SHP77 treated with DMSO at 0.1 percent for 48 hours (cell line): Measurements from ENCODE around the gene CNIH2.
"Not testable (repeated sequence)": the region's sequence is repeated elsewhere in the genome, so short reads cannot be mapped to it uniquely, and the experiment has no call there.

ENCODE experiments used
- DNase-seq: peaks from one replicate; lab custom pipeline; 2025; lab: John Stamatoyannopoulos, UW

The CNIH2 gene

DNA sequence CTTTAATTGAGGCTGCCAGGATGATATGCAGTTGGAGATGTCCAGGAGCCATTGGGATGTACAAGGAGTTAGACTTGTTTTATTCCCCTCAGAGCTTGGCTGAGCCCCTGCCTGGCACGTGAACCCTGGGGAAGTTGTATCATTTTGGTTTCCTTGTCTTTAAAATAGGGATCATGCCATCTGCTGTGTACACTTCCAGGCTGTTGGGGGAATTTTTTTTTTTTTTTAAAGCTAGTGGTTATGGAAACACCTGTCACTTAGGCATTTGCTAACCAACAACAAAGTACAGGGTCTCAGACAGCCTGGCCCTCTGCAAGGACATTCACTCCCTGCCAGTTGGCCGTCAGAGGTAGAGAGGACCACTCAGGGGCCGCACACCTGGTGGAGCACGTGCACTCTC lies 18.0 kb upstream of the CNIH2 start:
- no peak for DNase-seq

DNA sequence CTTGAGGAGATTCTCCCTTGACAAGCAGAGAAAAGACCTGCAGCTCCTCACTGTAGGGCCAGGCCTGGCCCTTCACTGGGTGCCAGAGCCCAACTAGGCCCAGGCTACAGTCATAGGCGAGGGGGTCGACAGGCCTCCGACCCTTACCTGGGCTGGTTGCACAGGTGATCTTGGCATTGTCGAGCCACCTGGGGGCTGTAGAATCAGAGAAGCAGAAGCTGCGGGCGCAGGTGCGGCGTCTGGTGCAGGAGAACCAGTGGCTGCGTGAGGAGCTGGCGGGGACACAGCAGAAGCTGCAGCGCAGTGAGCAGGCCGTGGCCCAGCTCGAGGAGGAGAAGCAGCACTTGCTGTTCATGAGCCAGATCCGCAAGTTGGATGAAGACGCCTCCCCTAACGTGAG lies 16.4 kb upstream of the CNIH2 start:
- DNase-seq: no peak

DNA sequence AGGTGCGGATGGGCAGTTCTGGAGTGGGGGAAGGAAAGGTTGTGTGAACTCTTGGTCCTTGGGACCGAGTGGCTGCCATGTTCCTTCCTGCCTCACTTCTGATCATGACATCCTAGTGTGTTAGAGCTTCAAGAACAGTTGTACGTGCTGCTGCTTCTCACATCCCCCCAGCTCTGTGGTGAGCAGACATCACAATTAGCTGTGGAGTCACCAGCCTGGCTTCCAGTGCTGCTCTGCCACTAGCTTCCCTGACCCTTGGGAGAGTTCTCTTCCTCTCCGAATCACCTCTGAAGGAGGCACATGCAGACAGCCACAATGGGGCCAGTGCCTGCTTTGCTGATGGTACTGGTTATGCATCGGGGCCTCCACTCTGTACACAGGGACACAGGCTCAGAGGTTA lies 15.8 kb upstream of the CNIH2 start:
- no peak for DNase-seq

GRCh38 chr11:66262696-66263095 lies 15.3 kb upstream of the CNIH2 start:
- no peak for DNase-seq

DNA sequence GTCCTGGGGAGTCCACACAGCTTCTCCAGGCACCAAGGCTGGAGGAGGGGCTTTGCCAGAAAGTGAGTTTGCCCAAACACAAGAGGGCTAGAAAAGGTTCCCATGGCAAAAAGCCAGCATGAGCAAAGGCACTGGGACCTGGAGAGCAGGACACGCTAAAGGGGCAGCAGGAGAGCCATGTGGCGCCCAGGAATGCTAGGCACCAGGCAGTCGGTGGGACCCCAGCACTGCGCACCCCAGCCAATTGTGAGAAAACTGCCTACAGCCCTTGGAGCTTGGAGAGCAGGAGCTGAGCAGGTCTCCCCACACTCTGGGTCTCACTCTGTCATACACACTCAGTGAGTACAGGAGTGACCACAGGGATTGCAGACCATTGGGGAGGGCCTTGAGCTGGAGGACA lies 14.7 kb upstream of the CNIH2 start:
- DNase-seq: no peak

GRCh38 chr11:66263785-66264184 lies 14.2 kb upstream of the CNIH2 start:
- no peak for DNase-seq

DNA sequence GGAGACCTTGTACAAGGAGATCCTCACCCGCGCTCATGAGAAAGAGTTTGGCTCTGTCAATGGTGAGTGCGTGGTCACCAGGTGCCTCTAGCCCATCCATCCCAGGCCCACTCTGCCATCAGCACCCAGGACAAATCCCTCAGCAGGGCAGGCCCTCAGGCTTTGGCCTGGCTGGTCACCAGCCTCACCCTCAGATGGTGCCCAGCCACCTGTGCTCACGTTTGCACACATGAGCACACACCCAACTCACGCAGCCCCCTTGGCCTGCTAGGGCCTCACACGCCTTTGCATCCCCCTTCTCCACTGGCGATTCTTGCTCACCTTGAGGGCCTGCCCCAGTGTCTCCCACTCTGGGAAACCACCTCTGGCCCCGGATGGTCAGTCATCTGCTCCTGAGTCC lies 13.6 kb upstream of the CNIH2 start:
- DNase-seq: no peak

GRCh38 chr11:66264914-66265313 lies 13.1 kb upstream of the CNIH2 start:
- no peak for DNase-seq

DNA sequence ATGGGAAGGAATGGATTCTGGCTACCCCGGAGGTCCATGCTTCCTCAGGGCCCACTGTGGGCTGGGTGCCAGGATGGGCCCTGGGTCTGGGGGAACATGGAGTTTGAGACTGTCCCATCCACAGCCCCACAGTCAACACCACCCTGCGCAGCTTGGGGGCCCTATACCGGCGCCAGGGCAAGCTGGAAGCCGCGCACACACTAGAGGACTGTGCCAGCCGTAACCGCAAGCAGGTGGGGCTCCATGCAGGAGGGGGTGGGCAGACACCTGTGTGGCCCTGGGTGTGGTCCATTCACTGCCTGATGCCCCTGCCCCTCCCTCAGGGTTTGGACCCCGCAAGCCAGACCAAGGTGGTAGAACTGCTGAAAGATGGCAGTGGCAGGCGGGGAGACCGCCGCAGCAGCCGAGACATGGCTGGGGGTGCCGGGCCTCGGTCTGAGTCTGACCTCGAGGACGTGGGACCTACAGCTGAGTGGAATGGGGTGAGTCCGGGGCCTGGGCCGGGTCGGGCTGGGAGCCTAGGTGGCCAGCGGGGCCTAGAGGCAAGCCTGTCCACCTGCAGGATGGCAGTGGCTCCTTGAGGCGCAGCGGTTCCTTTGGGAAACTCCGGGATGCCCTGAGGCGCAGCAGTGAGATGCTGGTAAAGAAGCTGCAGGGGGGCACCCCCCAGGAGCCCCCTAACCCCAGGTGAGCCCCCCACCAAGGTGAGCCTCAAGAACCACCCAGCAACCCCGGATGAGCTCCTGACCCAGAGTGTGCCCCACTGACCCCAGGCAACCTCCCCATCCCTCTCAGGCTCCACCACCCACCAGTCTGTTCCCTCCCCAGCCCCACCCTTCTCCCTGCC lies 12.2 kb upstream of the CNIH2 start:
- DNase-seq: no peak

GRCh38 chr11:66266378-66267038 lies 11.5 kb upstream of the CNIH2 start:
- DNase-seq: no peak

DNA sequence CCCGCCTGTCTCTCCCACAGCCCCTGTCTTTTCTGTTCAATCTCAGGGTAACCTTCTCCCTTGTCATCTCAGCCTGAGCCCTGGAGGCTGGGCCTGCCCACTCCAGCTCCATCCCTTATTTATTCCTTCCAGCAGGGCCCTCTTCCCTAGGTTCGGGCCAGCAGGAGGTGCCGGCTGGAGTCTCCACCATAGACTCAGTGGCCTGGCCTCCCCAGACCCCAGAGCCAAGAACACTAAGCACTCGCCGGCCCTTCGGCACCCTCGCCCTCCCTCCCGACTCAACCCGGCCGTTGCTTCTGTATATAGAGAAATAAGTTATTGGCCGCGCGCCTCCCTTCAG lies 11.0 kb upstream of the CNIH2 start:
- no peak for DNase-seq

DNA sequence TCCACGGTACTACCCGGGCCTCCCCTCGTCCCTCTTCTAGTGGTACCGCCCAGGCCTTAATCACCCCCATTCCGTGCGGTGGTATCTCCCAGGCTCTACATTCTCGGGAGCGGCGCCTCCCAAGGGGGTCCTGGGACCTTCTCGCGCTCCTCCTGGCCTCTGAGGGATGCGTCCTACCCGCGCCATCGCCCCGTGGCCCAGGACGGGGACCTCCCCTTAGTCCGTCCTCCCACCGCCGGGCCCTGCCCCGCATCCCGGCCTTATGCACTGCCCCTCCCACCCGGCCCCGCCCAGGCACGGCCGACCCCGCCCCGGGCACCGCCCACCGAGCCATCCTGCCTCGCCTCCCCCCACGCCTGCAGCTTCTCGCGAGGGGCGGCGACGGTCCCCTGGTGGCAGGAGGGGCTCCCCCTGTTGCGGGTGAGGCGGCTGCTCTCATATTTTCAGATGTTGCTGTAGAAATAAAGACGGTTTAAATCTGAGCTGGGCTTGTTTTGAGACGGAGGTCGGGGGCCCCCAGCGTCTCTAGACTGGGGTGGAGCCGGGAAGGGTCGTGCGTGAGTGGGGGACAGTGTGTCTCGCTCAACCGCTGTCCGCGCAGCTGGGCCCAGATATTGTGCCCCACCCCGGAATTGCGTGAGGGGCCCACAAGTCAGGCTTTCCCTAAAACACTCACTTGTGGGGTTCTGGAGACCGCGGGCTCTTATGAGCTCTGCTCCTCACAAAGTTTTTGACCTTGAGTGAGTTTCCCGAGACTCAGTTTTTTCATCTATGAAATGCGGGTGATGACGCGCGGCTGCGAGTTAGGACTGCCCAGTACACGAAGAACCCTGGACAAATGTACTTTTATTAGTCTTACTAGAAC lies 10.4 kb upstream of the CNIH2 start:
- peak; percentile 58 for DNase-seq

- DNase-seq: peak; percentile 99
Measured at GRCh38 chr11:66268244-66268951, 9.6 kb upstream of the CNIH2 start, which contains the start of gene RAB1B. Gene RAB1B (plus strand): TSS chr11:66268639. CDS start chr11:66268680, 41 bp downstream.

- DNase-seq: no peak
Measured at GRCh38 chr11:66268952-66269905, 8.7 kb upstream of the CNIH2 start.

DNA sequence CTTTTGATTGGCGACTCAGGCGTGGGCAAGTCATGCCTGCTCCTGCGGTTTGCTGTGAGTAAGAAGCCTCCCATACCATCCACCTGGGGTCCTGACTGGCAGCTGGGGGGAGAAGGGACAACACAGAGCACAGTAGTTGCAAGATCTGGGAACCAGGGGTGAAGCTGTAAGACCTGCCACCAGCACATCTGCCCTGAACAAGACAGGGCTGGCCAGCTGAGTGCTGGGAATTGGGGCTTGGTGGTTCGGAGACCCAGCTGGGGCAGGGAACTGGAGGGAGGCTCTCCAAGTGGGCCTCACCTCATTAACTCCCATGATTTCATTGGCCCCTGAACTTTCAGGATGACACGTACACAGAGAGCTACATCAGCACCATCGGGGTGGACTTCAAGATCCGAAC lies 6.2 kb upstream of the CNIH2 start:
- no peak for DNase-seq

- DNase-seq: no peak
Measured at GRCh38 chr11:66272596-66272995, 5.4 kb upstream of the CNIH2 start.

GRCh38 chr11:66274219-66274618 lies 3.8 kb upstream of the CNIH2 start:
- DNase-seq: no peak

DNA sequence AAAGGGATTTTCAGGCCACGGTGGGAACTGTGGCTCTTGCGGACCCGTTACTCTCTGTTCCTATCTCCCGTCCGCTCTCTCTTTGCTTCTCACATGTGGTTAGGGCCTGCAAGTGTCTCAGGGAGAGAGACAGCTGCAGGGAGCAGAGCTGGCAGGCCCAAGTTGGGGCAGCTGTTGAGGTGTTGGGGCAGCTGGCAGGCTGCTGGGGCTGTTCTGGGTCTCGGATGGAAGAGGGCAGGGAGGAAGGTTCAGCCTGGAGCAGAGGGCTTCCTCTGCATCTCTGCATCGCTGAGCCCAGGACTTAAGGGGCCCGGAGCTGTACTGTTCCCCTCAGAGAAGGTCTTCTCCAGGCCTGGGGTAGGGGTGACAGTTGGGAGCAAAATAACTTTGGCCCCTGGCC lies 2.6 kb upstream of the CNIH2 start:
- no peak for DNase-seq

DNA sequence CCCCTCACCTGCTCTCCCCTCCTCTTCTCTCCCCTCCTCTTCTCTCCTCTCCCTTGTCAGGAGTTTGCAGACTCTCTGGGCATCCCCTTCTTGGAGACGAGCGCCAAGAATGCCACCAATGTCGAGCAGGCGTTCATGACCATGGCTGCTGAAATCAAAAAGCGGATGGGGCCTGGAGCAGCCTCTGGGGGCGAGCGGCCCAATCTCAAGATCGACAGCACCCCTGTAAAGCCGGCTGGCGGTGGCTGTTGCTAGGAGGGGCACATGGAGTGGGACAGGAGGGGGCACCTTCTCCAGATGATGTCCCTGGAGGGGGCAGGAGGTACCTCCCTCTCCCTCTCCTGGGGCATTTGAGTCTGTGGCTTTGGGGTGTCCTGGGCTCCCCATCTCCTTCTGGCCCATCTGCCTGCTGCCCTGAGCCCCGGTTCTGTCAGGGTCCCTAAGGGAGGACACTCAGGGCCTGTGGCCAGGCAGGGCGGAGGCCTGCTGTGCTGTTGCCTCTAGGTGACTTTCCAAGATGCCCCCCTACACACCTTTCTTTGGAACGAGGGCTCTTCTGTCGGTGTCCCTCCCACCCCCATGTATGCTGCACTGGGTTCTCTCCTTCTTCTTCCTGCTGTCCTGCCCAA lies 1.9 kb upstream of the CNIH2 start:
- DNase-seq: no peak

GRCh38 chr11:66276619-66277018 lies 1.4 kb upstream of the CNIH2 start:
- DNase-seq: not testable (repeated sequence)
